DND-41 (cell line): ENCODE measurements around the gene HDLBP.

Source experiments
- CTCF ChIP-seq: IDR thresholded peaks from 2 replicates; pipeline ENCODE4 v1.5.1; 2012; ENCODE audit warnings: borderline replicate concordance, low read length, moderate library complexity, mild to moderate bottlenecking; ENCODE audit not compliant: poor library complexity, severe bottlenecking; ENCODE audit errors: extremely low read depth
- EZH2 ChIP-seq: IDR thresholded peaks from 3 replicates; pipeline ENCODE4 v1.6.1; 2012; ENCODE audit warnings: borderline replicate concordance, low read depth, mild to moderate bottlenecking, moderate library complexity, low read length, inconsistent platforms; ENCODE audit not compliant: severe bottlenecking

DNA sequence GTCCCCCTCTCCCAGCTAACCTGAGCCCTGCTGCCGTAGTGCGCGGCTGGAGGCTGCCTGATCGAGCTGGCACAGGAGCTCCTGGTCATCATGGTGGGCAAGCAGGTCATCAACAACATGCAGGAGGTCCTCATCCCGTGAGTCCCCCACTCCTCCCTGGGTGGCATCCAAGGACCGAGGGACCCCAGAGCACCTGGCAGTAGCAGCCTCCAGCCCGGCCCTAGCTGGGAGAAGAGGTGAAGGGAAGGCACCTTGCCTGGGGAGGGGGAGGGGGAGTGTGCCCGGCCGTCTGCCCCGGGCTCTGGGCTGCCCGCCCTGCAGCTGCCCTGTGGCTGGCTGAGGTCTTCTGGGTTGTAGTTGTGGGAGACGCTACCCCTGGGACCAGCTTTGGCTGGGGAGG, 100.7 kb downstream of the HDLBP start:
- TF ChIP-seq CTCF (no peak), EZH2 (no peak)
